H1 (cell line): ENCODE results near the gene SLC13A1. TPM values are rescaled to one million over a fixed set of nuclear protein-coding genes. Genes with fewer than 3 reads are reported as not detected.

Experiments used
- CTCF ChIA-PET: fragments of 300-600 bp; sonication (Branson Sonifier 250); formaldehyde crosslinking; loops from one replicate; lab custom pipeline; 2021; ENCODE audit not compliant: partially characterized antibody; lab: Charles Lee
- POLR2A ChIA-PET: fragments of 300-600 bp; sonication (Branson Sonifier 250); formaldehyde crosslinking; loops from one replicate; lab custom pipeline; 2021; ENCODE audit warnings: inconsistent platforms; ENCODE audit not compliant: partially characterized antibody; lab: Charles Lee
- DNase-seq, 2 experiments: peaks; one replicate each; pipeline versions ENCODE4 v3.0.0 to v3.0.0-alpha.2; 2010 to 2022; ENCODE audit warnings: low spot score in 2 of 2, low read depth in 1 of 2, mixed read lengths in 1 of 2
- FAIRE-seq: peaks from 2 replicates; lab custom pipeline; 2011; peaks lifted over from hg19 to GRCh38; lab: Jason Lieb, UNC
- H2AFZ ChIP-seq: 2 replicates; pipeline ENCODE4 v1.8.1; 2012; ENCODE audit warnings: low read length, inconsistent platforms
- H2AK5ac ChIP-seq: 2 replicates; pipeline ENCODE4 v1.6.1; 2013; ENCODE audit warnings: low read depth, low read length
- H2BK120ac ChIP-seq: replicated peaks from 2 replicates; pipeline ENCODE3; 2013; ENCODE audit warnings: low read depth, low read length, inconsistent platforms
- H2BK12ac ChIP-seq: 2 replicates; pipeline ENCODE4 v1.6.1; 2013; ENCODE audit warnings: low read depth, low read length
- H2BK15ac ChIP-seq: 2 replicates; pipeline ENCODE4 v1.6.1; 2013; ENCODE audit warnings: low read length
- H2BK20ac ChIP-seq: 2 replicates; pipeline ENCODE4 v1.6.1; 2013; ENCODE audit warnings: low read length
- H2BK5ac ChIP-seq: 2 replicates; pipeline ENCODE4 v1.6.1; 2013; ENCODE audit warnings: low read depth, low read length
- H3K14ac ChIP-seq: 2 replicates; pipeline ENCODE4 v1.6.1; 2013; ENCODE audit warnings: inconsistent platforms; ENCODE audit not compliant: insufficient read length
- H3K18ac ChIP-seq: 2 replicates; pipeline ENCODE4 v1.6.1; 2013; ENCODE audit warnings: low read length; ENCODE audit errors: extremely low read depth
- H3K23ac ChIP-seq: 2 replicates; pipeline ENCODE4 v1.6.1; 2013; ENCODE audit warnings: inconsistent platforms; ENCODE audit not compliant: insufficient read length
- H3K23me2 ChIP-seq: 2 replicates; pipeline ENCODE4 v1.6.1; 2013; ENCODE audit warnings: low read depth, low read length
- H3K27ac ChIP-seq: 2 replicates; pipeline ENCODE4 v1.6.1; 2011; ENCODE audit warnings: low read depth, low read length, inconsistent platforms
- H3K27me3 ChIP-seq, 4 experiments: replicated peaks in 1 of 4; 1 replicate in 1 of 4; 2 replicates in 3 of 4; pipeline versions ENCODE4 v1.6.1 to v1.8.1; 2011 to 2013; ENCODE audit warnings: low read length in 3 of 4, mild to moderate bottlenecking in 3 of 4, inconsistent platforms in 2 of 4, mixed read lengths in 2 of 4, moderate library complexity in 1 of 4; ENCODE audit not compliant: control insufficient read depth in 3 of 4, insufficient read depth in 3 of 4; ENCODE audit errors: extremely low read depth in 1 of 4
- H3K36me3 ChIP-seq, 4 experiments: 2 replicates each; pipeline versions ENCODE4 v1.6.1 to v1.8.1; 2011 to 2013; ENCODE audit warnings: mild to moderate bottlenecking in 4 of 4, low read length in 3 of 4, moderate library complexity in 2 of 4, control low read depth in 1 of 4, inconsistent platforms in 1 of 4; ENCODE audit not compliant: insufficient read depth in 4 of 4, control insufficient read depth in 2 of 4
- H3K4ac ChIP-seq: replicated peaks from 2 replicates; pipeline ENCODE3; 2013; ENCODE audit warnings: low read length, low read depth, mixed read lengths, inconsistent platforms; ENCODE audit not compliant: insufficient read length
- H3K4me1 ChIP-seq, 4 experiments: replicated peaks in 1 of 4; 1 replicate in 1 of 4; 2 replicates in 3 of 4; pipeline versions ENCODE4 v1.6.1 to v1.8.1; 2011 to 2013; ENCODE audit warnings: low read length in 3 of 4, inconsistent platforms in 2 of 4, mixed read lengths in 1 of 4; ENCODE audit not compliant: insufficient read depth in 4 of 4, control insufficient read depth in 3 of 4
- H3K4me2 ChIP-seq, 2 experiments: 2 replicates each; pipeline versions ENCODE4 v1.6.1 to v1.8.1; 2011 to 2013; ENCODE audit warnings: low read depth in 2 of 2, low read length in 2 of 2, control low read depth in 1 of 2, inconsistent platforms in 1 of 2, mild to moderate bottlenecking in 1 of 2; ENCODE audit not compliant: insufficient read depth in 1 of 2
- H3K4me3 ChIP-seq, 4 experiments: fragments of 200-600, 300-600 bp in 1 of 4; sonication (generic), shearing (Covaris generic), sonication (Bioruptor Twin) in 1 of 4; 2 replicates each; pipeline versions ENCODE4 v1.5.1 to v1.8.1; 2011 to 2016; ENCODE audit warnings: low read length in 4 of 4, low read depth in 3 of 4, control low read depth in 2 of 4, inconsistent platforms in 2 of 4, mild to moderate bottlenecking in 2 of 4, mixed read lengths in 1 of 4, moderate library complexity in 1 of 4; ENCODE audit not compliant: insufficient read depth in 2 of 4; ENCODE audit errors: extremely low read depth in 1 of 4
- H3K56ac ChIP-seq: replicated peaks from 2 replicates; pipeline ENCODE3; 2013; ENCODE audit warnings: low read depth, mild to moderate bottlenecking, mixed read lengths, low read length, inconsistent platforms; ENCODE audit not compliant: insufficient read length
- H3K79me1 ChIP-seq: 2 replicates; pipeline ENCODE4 v1.6.1; 2013; ENCODE audit warnings: low read depth, low read length, control low read depth
- H3K79me2 ChIP-seq, 2 experiments: 2 replicates each; pipeline versions ENCODE4 v1.6.1 to v1.8.1; 2012 to 2013; ENCODE audit warnings: low read length in 2 of 2, mild to moderate bottlenecking in 2 of 2, inconsistent platforms in 1 of 2; ENCODE audit not compliant: insufficient read depth in 2 of 2, control insufficient read depth in 1 of 2
- H3K9ac ChIP-seq, 4 experiments: replicated peaks in 1 of 4; 1 replicate in 1 of 4; 2 replicates in 3 of 4; pipeline versions ENCODE4 v1.6.1 to v1.8.1; 2011 to 2013; ENCODE audit warnings: low read depth in 3 of 4, low read length in 3 of 4, control low read depth in 2 of 4, mild to moderate bottlenecking in 2 of 4, moderate library complexity in 2 of 4, inconsistent platforms in 1 of 4; ENCODE audit errors: extremely low read depth in 1 of 4
- H3K9me3 ChIP-seq, 2 experiments: 2 replicates each; pipeline versions ENCODE4 v1.6.1 to v1.8.1; 2012 to 2013; ENCODE audit warnings: mild to moderate bottlenecking in 2 of 2, moderate library complexity in 2 of 2, control low read depth in 1 of 2, inconsistent platforms in 1 of 2, low read depth in 1 of 2, low read length in 1 of 2, mixed read lengths in 1 of 2; ENCODE audit not compliant: insufficient read depth in 2 of 2
- H4K20me1 ChIP-seq, 2 experiments: replicated peaks in 1 of 2; 2 replicates each; pipeline versions ENCODE3 to v1.8.1; 2011 to 2013; ENCODE audit warnings: inconsistent platforms in 2 of 2, low read length in 2 of 2, mild to moderate bottlenecking in 1 of 2; ENCODE audit not compliant: insufficient read depth in 2 of 2, control insufficient read depth in 1 of 2
- H4K5ac ChIP-seq: 2 replicates; pipeline ENCODE4 v1.6.1; 2013; ENCODE audit warnings: low read length, low read depth, mixed read lengths, inconsistent platforms; ENCODE audit not compliant: insufficient read length
- H4K8ac ChIP-seq: 2 replicates; pipeline ENCODE4 v1.8.0; 2013; ENCODE audit warnings: mild to moderate bottlenecking, moderate library complexity, low read length, inconsistent platforms; ENCODE audit not compliant: insufficient read depth; ENCODE audit errors: extremely low read depth
- H4K91ac ChIP-seq: replicated peaks from 2 replicates; pipeline ENCODE3; 2013; ENCODE audit warnings: low read length, mixed read lengths, inconsistent platforms; ENCODE audit not compliant: insufficient read length
- ATF3 ChIP-seq: IDR thresholded peaks from 2 replicates; pipeline ENCODE4 v1.6.1; 2011; ENCODE audit warnings: low read depth, mild to moderate bottlenecking, low read length; ENCODE audit not compliant: insufficient read depth
- CTCF ChIP-seq, 3 experiments: IDR thresholded peaks; 1 replicate in 2 of 3; 2 replicates in 1 of 3; pipeline versions ENCODE4 v1.5.1 to v1.6.1; 2011; ENCODE audit warnings: low read length in 3 of 3, mild to moderate bottlenecking in 3 of 3, inconsistent platforms in 2 of 3, low read depth in 1 of 3, moderate library complexity in 1 of 3; ENCODE audit not compliant: insufficient read depth in 1 of 3; ENCODE audit errors: control extremely low read depth in 1 of 3
- POLR2A ChIP-seq, 2 experiments: IDR thresholded peaks; 1 replicate in 1 of 2; 2 replicates in 1 of 2; pipeline ENCODE4 v1.6.1; 2011; ENCODE audit warnings: low read depth in 2 of 2, low read length in 2 of 2, mild to moderate bottlenecking in 2 of 2; ENCODE audit errors: control extremely low read depth in 1 of 2
- RAD21 ChIP-seq, 2 experiments: IDR thresholded peaks in 1 of 2; conservative IDR thresholded peaks in 1 of 2; 2 replicates each; pipeline ENCODE4 v1.6.1; 2011; ENCODE audit warnings: low read depth in 2 of 2, low read length in 2 of 2, improper control_type of control experiment in 1 of 2, inconsistent platforms in 1 of 2, mild to moderate bottlenecking in 1 of 2, moderate library complexity in 1 of 2
- TAF1 ChIP-seq: IDR thresholded peaks from 2 replicates; pipeline ENCODE4 v1.6.1; 2011; ENCODE audit warnings: mild to moderate bottlenecking, low read depth, low read length
- WGBS, 2 experiments: shearing (Covaris generic) in 1 of 2; methylation state at CpG; one replicate each; pipeline versions ENCODE4 v1.1.6 to v1.1.7; 2013 to 2015; ENCODE audit warnings: low lambda C conversion rate in 2 of 2, mixed read lengths in 2 of 2, inconsistent platforms in 1 of 2, low coverage in 1 of 2, missing lambda C conversion rate in 1 of 2; ENCODE audit not compliant: insufficient replicate concordance in 2 of 2, insufficient coverage in 1 of 2, insufficient read length in 1 of 2; ENCODE audit errors: extremely low coverage in 1 of 2, missing lambda C conversion rate in 1 of 2; 5-methylcytosine and 5-hydroxymethylcytosine counted together
- polyA plus RNA-seq, 7 experiments: library from polyadenylated mRNA; depleted of rRNA in 3 of 7; stranded (reverse) in 5 of 7; unstranded in 2 of 7; fragments of >200 nt in 5 of 7; fragments of 200-250 nt in 2 of 7; gene quantifications; 1 replicate in 5 of 7; 2 replicates in 1 of 7; 4 replicates in 1 of 7; pipeline versions ENCODE4 v1.2.1 to v1.2.3, GENCODE V29; 2011 to 2013; ENCODE audit warnings: missing spikeins in 2 of 7, mixed read lengths in 2 of 7
- total RNA-seq: library from RNA; stranded (reverse); fragmentation: NEBNext Ultra II Directional; extraction: Animal tissue kit (Norgen Biotek cat#: 25700); gene quantifications from 2 replicates; pipeline ENCODE4 v1.2.1, GENCODE V29; 2021

The SLC13A1 gene
- total and polyA plus RNA-seq, 2 of the 8 experiments (the other 6 are each of a cell fraction or from before 2014, with no cell fraction given): not detected

GRCh38 chr7:123208793-123209192 is 9.0 kb upstream of the SLC13A1 start:
- POLR2A ChIA-PET: no interaction called here
- no peak overlapping the region for H2AFZ ChIP-seq

More at GRCh38 chr7:123208793-123209192, 9.0 kb upstream of the SLC13A1 start:
- Histone ChIP-seq H3K23me2 (no peaks in the 10 kb centered on the region), H3K27ac (no peak overlapping the region), H4K91ac (no peak overlapping the region), H3K23ac (no peak overlapping the region), H4K5ac (no peak overlapping the region), H2BK120ac (no peak overlapping the region), H3K4ac (no peak overlapping the region), H2BK5ac (no peak overlapping the region), H3K9ac (no peak overlapping the region), H3K56ac (no peak overlapping the region), H2BK20ac (no peak overlapping the region), H3K36me3 (no peaks in the 10 kb centered on the region), H2AK5ac (no peak overlapping the region), H3K79me2 (no peaks in the 10 kb centered on the region)
- CTCF ChIA-PET: interaction anchor here (0.7 to 6.3 kb wide), 9 partner anchors 10 to 664 kb away, joined by 3 to 42 read pairs (median 4); partner anchors contain the start of gene SLC13A1
- WGBS, 2 experiments: 79% methylated on average over 3 of the region's 3 CpGs; no CpG with 5 or more reads in 1 of the 2 experiments
- no peak for DNase-seq
- peak; percentile 24 for FAIRE-seq
- TF ChIP-seq RAD21 (IDR thresholded peaks at IDR 0.05 in 1 of 2, conservative IDR thresholded peaks at IDR 0.05 in 1 of 2; ENCODE audit: low read depth in 2 of 2, low read length in 2 of 2) (peak; percentile 47 to 59), CTCF (IDR thresholded peaks at IDR 0.05; ENCODE audit: control extremely low read depth in 1 of 3, insufficient read depth in 1 of 3, low read depth in 1 of 3, low read length in 3 of 3) (peak in 2 of 3 experiments; percentile 48 to 52; a peak in 3 of 4 replicates), ATF3 (no peak), TAF1 (no peak), POLR2A (IDR thresholded peaks at IDR 0.05; ENCODE audit: control extremely low read depth in 1 of 2, low read depth in 2 of 2, low read length in 2 of 2) (no peak)
- TF ChIP-seq, all 59 proteins: peak for 2
- Histone ChIP-seq H3K14ac (no peak overlapping the region), H3K79me1 (no peaks in the 10 kb centered on the region), H2BK15ac (no peak overlapping the region), H2BK12ac (no peak overlapping the region), H3K4me1 (no peaks in the 10 kb centered on the region), H3K4me3 (no peak overlapping the region), H4K20me1 (no peaks in the 10 kb centered on the region), H3K9me3 (no peaks in the 10 kb centered on the region), H4K8ac (no peak overlapping the region), H3K27me3 (no peaks in the 10 kb centered on the region), H3K4me2 (no peak overlapping the region), H3K18ac (no peak overlapping the region)
